GM18520 (cell line): ENCODE measurements around the gene KCTD3.

ENCODE experiments used
- ATAC-seq: cut with Tn5 transposase; IDR thresholded peaks from one replicate; pipeline ENCODE4 v1.9.1; 2021; ENCODE audit not compliant: unreplicated experiment

Gene KCTD3

GRCh38 chr1:215603319-215603718 lies 36.2 kb downstream of the KCTD3 start:
- ATAC-seq, result no peak

- ATAC-seq, result no peak
Observed at GRCh38 chr1:215605011-215605621, 38.0 kb downstream of the KCTD3 start.

- no peak for ATAC-seq
Observed at GRCh38 chr1:215606036-215606435, 38.9 kb downstream of the KCTD3 start.

- no peak for ATAC-seq
Observed at GRCh38 chr1:215606564-215607168, 39.6 kb downstream of the KCTD3 start.

GRCh38 chr1:215607412-215607811 lies 40.3 kb downstream of the KCTD3 start:
- no peak for ATAC-seq

GRCh38 chr1:215608646-215609045 lies 41.5 kb downstream of the KCTD3 start:
- no peak for ATAC-seq

GRCh38 chr1:215612391-215612790 lies 45.3 kb downstream of the KCTD3 start:
- ATAC-seq, result no peak

- ATAC-seq, result no peak
Observed at GRCh38 chr1:215617979-215618378, 50.9 kb downstream of the KCTD3 start.

GRCh38 chr1:215623162-215623561 lies 56.1 kb downstream of the KCTD3 start:
- ATAC-seq, result no peak

- no peak for ATAC-seq
Observed at GRCh38 chr1:215625949-215626348, 58.8 kb downstream of the KCTD3 start.

- ATAC-seq, result no peak
Observed at GRCh38 chr1:215631040-215631439, 63.9 kb downstream of the KCTD3 start.

GRCh38 chr1:215631489-215631888 lies 64.4 kb downstream of the KCTD3 start:
- no peak for ATAC-seq

GRCh38 chr1:215635827-215636226 lies 68.7 kb downstream of the KCTD3 start:
- no peak for ATAC-seq

GRCh38 chr1:215636258-215636965 lies 69.3 kb downstream of the KCTD3 start:
- no peak for ATAC-seq

GRCh38 chr1:215637041-215637573 lies 70.0 kb downstream of the KCTD3 start:
- no peak for ATAC-seq

- ATAC-seq, result no peak
Observed at GRCh38 chr1:215640429-215641148, 73.5 kb downstream of the KCTD3 start.

- no peak for ATAC-seq
Observed at GRCh38 chr1:215643592-215644321, 76.7 kb downstream of the KCTD3 start.

GRCh38 chr1:215645182-215645581 lies 78.1 kb downstream of the KCTD3 start:
- no peak for ATAC-seq

- ATAC-seq, result no peak
Observed at GRCh38 chr1:215645861-215646260, 78.8 kb downstream of the KCTD3 start.

GRCh38 chr1:215647738-215648137 lies 80.6 kb downstream of the KCTD3 start:
- no peak for ATAC-seq

- ATAC-seq, result no peak
Observed at GRCh38 chr1:215648957-215649356, 81.9 kb downstream of the KCTD3 start.
